ENCODE results near the gene SUSD1. TPM values are rescaled to one million over a fixed set of nuclear protein-coding genes. Genes with fewer than 3 reads are reported as not detected.
A peak's percentile ranks its signal among the peaks of the same experiment; 100 is the strongest.

SUSD1 gene
- total and polyA plus RNA-seq, 2 experiments from 2014 or later = 18.5 to 30.5 TPM

- H3K36me3 ChIP-seq (replicated peaks; ENCODE audit: insufficient read depth, low read depth) = no peaks in the 10 kb centered on the region
- H3K4me1 ChIP-seq (ENCODE audit: insufficient read depth) = peaks cover 12% of the 10 kb centered on the region
- no peaks in the 10 kb centered on the region for H3K27me3 ChIP-seq
- H3K4me3 ChIP-seq = no peak overlapping the region
- 84% methylated on average over 9 of the region's 9 CpGs for WGBS (ENCODE audit: low lambda C conversion rate, missing lambda C conversion rate)
- no peak for DNase-seq (ENCODE audit: low spot score)
- H3K4me2 ChIP-seq = no peak overlapping the region
- no peaks in the 10 kb centered on the region for H3K79me2 ChIP-seq
- TF ChIP-seq EZH2phosphoT487 (IDR thresholded peaks at IDR 0.05; ENCODE audit: low read depth, severe bottlenecking, unreplicated experiment) (no peak), EZH2 (IDR thresholded peaks at IDR 0.05; ENCODE audit: borderline replicate concordance) (no peak), CTCF (IDR thresholded peaks at IDR 0.05; ENCODE audit: poor library complexity) (no peak)
- no peaks in the 10 kb centered on the region for H3K9me2 ChIP-seq (replicated peaks; ENCODE audit: insufficient read depth)
- H2AFZ ChIP-seq = no peak overlapping the region
- H3K9me3 ChIP-seq (ENCODE audit: low read depth) = no peaks in the 10 kb centered on the region
- peak overlapping the region; percentile 18 for H3K27ac ChIP-seq
- H4K20me1 ChIP-seq (ENCODE audit: insufficient read depth, poor library complexity, severe bottlenecking) = no peaks in the 10 kb centered on the region
Measured at GRCh38 chr9:112033237-112034215, 141.6 kb downstream of the SUSD1 start.

- Histone ChIP-seq H3K36me3 (replicated peaks; ENCODE audit: insufficient read depth, low read depth) (no peaks in the 10 kb centered on the region), H3K27me3 (no peaks in the 10 kb centered on the region), H4K20me1 (ENCODE audit: insufficient read depth, poor library complexity, severe bottlenecking) (no peaks in the 10 kb centered on the region), H3K9me2 (replicated peaks; ENCODE audit: insufficient read depth) (no peaks in the 10 kb centered on the region), H3K27ac (peak overlapping the region; percentile 12), H3K79me2 (no peaks in the 10 kb centered on the region), H2AFZ (no peak overlapping the region), H3K4me1 (ENCODE audit: insufficient read depth) (peaks cover 12% of the 10 kb centered on the region), H3K9me3 (ENCODE audit: low read depth) (no peaks in the 10 kb centered on the region), H3K4me2 (no peak overlapping the region), H3K4me3 (no peak overlapping the region)
- no peak for DNase-seq (ENCODE audit: low spot score)
- TF ChIP-seq EZH2phosphoT487 (IDR thresholded peaks at IDR 0.05; ENCODE audit: low read depth, severe bottlenecking, unreplicated experiment) (no peak), CTCF (IDR thresholded peaks at IDR 0.05; ENCODE audit: poor library complexity) (no peak), EZH2 (IDR thresholded peaks at IDR 0.05; ENCODE audit: borderline replicate concordance) (no peak)
- 87% methylated on average over 1 of the region's 1 CpG for WGBS (ENCODE audit: low lambda C conversion rate, missing lambda C conversion rate)
Measured at GRCh38 chr9:112032743-112033142, 142.4 kb downstream of the SUSD1 start.

GRCh38 chr9:112032009-112032408 lies 143.1 kb downstream of the SUSD1 start:
- no peaks in the 10 kb centered on the region for H3K9me3 ChIP-seq (ENCODE audit: low read depth)
- no peak overlapping the region for H3K4me3 ChIP-seq
- peak overlapping the region; percentile 12 for H3K27ac ChIP-seq
- no peaks in the 10 kb centered on the region for H3K79me2 ChIP-seq
- no peak overlapping the region for H2AFZ ChIP-seq
- no peaks in the 10 kb centered on the region for H3K27me3 ChIP-seq
- no peaks in the 10 kb centered on the region for H3K9me2 ChIP-seq (replicated peaks; ENCODE audit: insufficient read depth)
- no peak for DNase-seq (ENCODE audit: low spot score)
- H3K36me3 ChIP-seq (replicated peaks; ENCODE audit: insufficient read depth, low read depth) = no peaks in the 10 kb centered on the region
- H4K20me1 ChIP-seq (ENCODE audit: insufficient read depth, poor library complexity, severe bottlenecking) = no peaks in the 10 kb centered on the region
- peaks cover 12% of the 10 kb centered on the region for H3K4me1 ChIP-seq (ENCODE audit: insufficient read depth)
- no peak overlapping the region for H3K4me2 ChIP-seq
- TF ChIP-seq EZH2 (IDR thresholded peaks at IDR 0.05; ENCODE audit: borderline replicate concordance) = no peak
- TF ChIP-seq CTCF (IDR thresholded peaks at IDR 0.05; ENCODE audit: poor library complexity) = no peak
- TF ChIP-seq EZH2phosphoT487 (IDR thresholded peaks at IDR 0.05; ENCODE audit: low read depth, severe bottlenecking, unreplicated experiment) = no peak
- WGBS (ENCODE audit: low lambda C conversion rate, missing lambda C conversion rate) = 91% methylated on average over 2 of the region's 2 CpGs
